SK-N-SH (cell line): ENCODE data around the gene LONP2. TPM values are rescaled to one million over a fixed set of nuclear protein-coding genes. Genes with fewer than 3 reads are reported as not detected.

Source experiments
- CTCF ChIA-PET: fragments of 300-600, 350-600 bp; formaldehyde crosslinking; extraction: SDS; loops from one replicate; lab custom pipeline; 2021; lab: Yijun Ruan, JAX
- POLR2A ChIA-PET: fragments of 350-600 bp; sonication (Branson Sonifier 250); formaldehyde crosslinking; extraction: SDS; loops from one replicate; lab custom pipeline; 2020; ENCODE audit warnings: antibody characterized with exemption, inconsistent platforms; lab: Yijun Ruan, JAX
- DNase-seq: peaks from one replicate; pipeline ENCODE4 v3.0.0; 2012
- H2AFZ ChIP-seq: fragments of 200-600 bp; sonication (generic); 2 replicates; pipeline ENCODE4 v1.8.1; 2016; ENCODE audit warnings: antibody characterized with exemption, mild to moderate bottlenecking, low read depth
- H3F3A ChIP-seq: fragments of 200-600 bp; sonication (generic); replicated peaks from 2 replicates; pipeline ENCODE3; 2016; ENCODE audit warnings: antibody characterized with exemption, mild to moderate bottlenecking; ENCODE audit not compliant: insufficient read depth
- H3K27ac ChIP-seq, 2 experiments: fragments of 200-500 bp in 1 of 2; fragments of 200-600 bp in 1 of 2; sonication (Bioruptor generic) in 1 of 2; sonication (generic), shearing (Covaris generic) in 1 of 2; 2 replicates each; pipeline versions ENCODE4 v1.5.1 to v1.6.1; 2014 to 2016; ENCODE audit warnings: low read depth in 2 of 2, inconsistent platforms in 1 of 2, low read length in 1 of 2, mild to moderate bottlenecking in 1 of 2, mixed read lengths in 1 of 2
- H3K27me3 ChIP-seq: fragments of 200-600 bp; sonication (generic), shearing (Covaris generic); 2 replicates; pipeline ENCODE4 v1.6.1; 2016; ENCODE audit warnings: mixed run types; ENCODE audit not compliant: insufficient read depth
- H3K36me3 ChIP-seq, 2 experiments: fragments of 200-500 bp in 1 of 2; fragments of 200-600 bp in 1 of 2; sonication (Bioruptor generic) in 1 of 2; sonication (generic) in 1 of 2; replicated peaks in 1 of 2; 2 replicates each; pipeline versions ENCODE3 to v1.5.1; 2014 to 2016; ENCODE audit warnings: low read length in 1 of 2, mild to moderate bottlenecking in 1 of 2; ENCODE audit not compliant: insufficient read depth in 2 of 2, control insufficient read depth in 1 of 2
- H3K4me1 ChIP-seq, 2 experiments: fragments of 200-500 bp in 1 of 2; fragments of 200-600 bp in 1 of 2; sonication (Bioruptor generic) in 1 of 2; sonication (generic), shearing (Covaris generic) in 1 of 2; 2 replicates each; pipeline versions ENCODE4 v1.5.1 to v1.6.1; 2014 to 2016; ENCODE audit warnings: low read depth in 1 of 2, low read length in 1 of 2, mixed run types in 1 of 2; ENCODE audit not compliant: insufficient read depth in 2 of 2, control insufficient read depth in 1 of 2
- H3K4me2 ChIP-seq: fragments of 200-600 bp; sonication (generic), shearing (Covaris generic); 2 replicates; pipeline ENCODE4 v1.6.1; 2017; ENCODE audit warnings: mixed run types
- H3K4me3 ChIP-seq, 2 experiments: fragments of 200-500 bp in 1 of 2; fragments of 200-600 bp in 1 of 2; sonication (Bioruptor generic) in 1 of 2; sonication (generic), shearing (Covaris generic) in 1 of 2; 2 replicates each; pipeline versions ENCODE4 v1.5.1 to v1.8.1; 2014 to 2016; ENCODE audit warnings: low read depth in 2 of 2, inconsistent platforms in 1 of 2, low read length in 1 of 2, mild to moderate bottlenecking in 1 of 2, mixed read lengths in 1 of 2, moderate library complexity in 1 of 2
- H3K79me2 ChIP-seq: fragments of 200-600 bp; sonication (generic); 2 replicates; pipeline ENCODE4 v1.8.1; 2017; ENCODE audit warnings: mild to moderate bottlenecking; ENCODE audit not compliant: insufficient read depth
- H3K9ac ChIP-seq: fragments of 200-600 bp; sonication (generic); 2 replicates; pipeline ENCODE4 v1.6.1; 2017; ENCODE audit warnings: mixed run types
- H3K9me2 ChIP-seq: fragments of 200-600 bp; sonication (generic); 2 replicates; pipeline ENCODE4 v1.6.1; 2017; ENCODE audit warnings: mixed run types
- H3K9me3 ChIP-seq: fragments of 200-600 bp; sonication (generic); 2 replicates; pipeline ENCODE4 v1.6.1; 2017; ENCODE audit warnings: mixed run types, mild to moderate bottlenecking, moderate library complexity
- H4K20me1 ChIP-seq: fragments of 200-600 bp; sonication (generic); 2 replicates; pipeline ENCODE4 v1.6.1; 2017; ENCODE audit warnings: mild to moderate bottlenecking, mixed run types; ENCODE audit not compliant: insufficient read depth
- CHD2 ChIP-seq: fragments of 150-350 bp; IDR thresholded peaks from 2 replicates; pipeline ENCODE4 v1.6.1; 2018; ENCODE audit warnings: low read length; ENCODE audit not compliant: partially characterized antibody
- CTCF ChIP-seq: fragments of 200-600 bp; sonication (generic); IDR thresholded peaks from 2 replicates; pipeline ENCODE4 v1.6.1; 2017; ENCODE audit warnings: antibody characterized with exemption, mild to moderate bottlenecking, moderate library complexity
- ELF1 ChIP-seq: IDR thresholded peaks from 2 replicates; pipeline ENCODE4 v1.4.0; 2012
- EP300 ChIP-seq, 2 experiments: IDR thresholded peaks; 2 replicates each; pipeline versions ENCODE4 v1.4.0 to v1.6.1; 2012; ENCODE audit warnings: borderline replicate concordance in 1 of 2, low read depth in 1 of 2, low read length in 1 of 2
- FOXM1 ChIP-seq: IDR thresholded peaks from 2 replicates; pipeline ENCODE4 v1.4.0; 2012; ENCODE audit warnings: low read depth, mild to moderate bottlenecking
- GABPA ChIP-seq: IDR thresholded peaks from 2 replicates; pipeline ENCODE4 v1.4.0; 2012; ENCODE audit warnings: low read depth, mild to moderate bottlenecking
- MAX ChIP-seq: IDR thresholded peaks from 2 replicates; pipeline ENCODE4 v1.4.0; 2012; ENCODE audit warnings: low read depth
- NRF1 ChIP-seq: IDR thresholded peaks from 2 replicates; pipeline ENCODE4 v1.6.1; 2012; ENCODE audit warnings: low read depth, mild to moderate bottlenecking, low read length
- PBX3 ChIP-seq: IDR thresholded peaks from 2 replicates; pipeline ENCODE4; 2012
- RAD21 ChIP-seq: IDR thresholded peaks from 2 replicates; pipeline ENCODE4 v1.6.1; 2012; ENCODE audit warnings: mild to moderate bottlenecking, low read length
- RCOR1 ChIP-seq: fragments of 150-350 bp; IDR thresholded peaks from 2 replicates; pipeline ENCODE4 v1.6.1; 2017; ENCODE audit warnings: antibody characterized with exemption, low read length
- SIN3A ChIP-seq: IDR thresholded peaks from 2 replicates; pipeline ENCODE4 v1.6.1; 2012; ENCODE audit warnings: low read depth, mild to moderate bottlenecking, low read length, moderate library complexity, borderline replicate concordance
- TAF1 ChIP-seq: IDR thresholded peaks from 2 replicates; pipeline ENCODE4 v1.6.1; 2012; ENCODE audit warnings: low read depth, mild to moderate bottlenecking, low read length, moderate library complexity, borderline replicate concordance
- TCF12 ChIP-seq: IDR thresholded peaks from 2 replicates; pipeline ENCODE4 v1.4.0; 2012
- USF1 ChIP-seq: IDR thresholded peaks from 2 replicates; pipeline ENCODE4 v1.4.0; 2012; ENCODE audit warnings: low read depth, borderline replicate concordance
- USF2 ChIP-seq: fragments of 150-350 bp; IDR thresholded peaks from 2 replicates; pipeline ENCODE4 v1.6.1; 2017; ENCODE audit warnings: antibody characterized with exemption, low read length, low read depth, borderline replicate concordance
- YY1 ChIP-seq: IDR thresholded peaks from 2 replicates; pipeline ENCODE4 v1.4.0; 2012; ENCODE audit warnings: low read depth, mild to moderate bottlenecking
- ZBTB33 ChIP-seq: IDR thresholded peaks from 2 replicates; pipeline ENCODE4 v1.4.0; 2012; ENCODE audit warnings: low read depth, borderline replicate concordance
- WGBS: methylation state at CpG from one replicate; pipeline ENCODE4 v1.1.6; 2017; ENCODE audit warnings: low lambda C conversion rate; 5-methylcytosine and 5-hydroxymethylcytosine counted together
- polyA plus RNA-seq, 3 experiments: library from polyadenylated mRNA; depleted of rRNA; stranded (reverse); fragments of >200 nt; gene quantifications; 2 replicates each; pipeline ENCODE4 v1.2.3, GENCODE V29; 2012

LONP2 gene
- polyA plus RNA-seq, 1 of the 3 experiments (the other 2 are of a cell fraction) = 22.4 TPM

GRCh38 chr16:48291754-48292153 lies 47.7 kb downstream of the LONP2 start:
- Histone ChIP-seq H3K4me2 (no peak overlapping the region), H3K9me3 (peaks cover 8% of the 10 kb centered on the region), H3K79me2 (no peaks in the 10 kb centered on the region), H3K36me3 (peaks cover 28 to 44% of the 10 kb centered on the region in 2 experiments), H3K27me3 (no peaks in the 10 kb centered on the region), H2AFZ (no peak overlapping the region), H4K20me1 (no peaks in the 10 kb centered on the region)
- 93% methylated on average over 4 of the region's 4 CpGs for WGBS
- ChIA-PET CTCF (interaction anchor here (0.6 to 0.9 kb wide), 2 partner anchors 9 to 47 kb away, joined by 3 read pairs; no protein-coding TSS in a partner anchor), POLR2A (no interaction called here)
- DNase-seq = no peak
- TF ChIP-seq RCOR1 = no peak
- no peak for TF ChIP-seq NRF1
- no peak for TF ChIP-seq SIN3A
- TF ChIP-seq EP300 (IDR thresholded peaks at IDR 0.05; ENCODE audit: borderline replicate concordance in 1 of 2, low read depth in 1 of 2, low read length in 1 of 2) = no peak
- no peak for TF ChIP-seq USF1
- no peak for TF ChIP-seq RAD21
- TF ChIP-seq, all 33 proteins: peak for 0
- Histone ChIP-seq H3K9ac (no peak overlapping the region), H3F3A (peaks cover 3% of the 10 kb centered on the region), H3K4me1 (no peaks in the 10 kb centered on the region), H3K4me3 (no peak overlapping the region), H3K9me2 (no peaks in the 10 kb centered on the region), H3K27ac (no peak overlapping the region)

- CTCF ChIA-PET = interaction anchor here (0.9 kb wide), 1 partner anchor 8 kb away, joined by 3 read pairs; no protein-coding TSS in a partner anchor
- Histone ChIP-seq H3K9me2 (no peaks in the 10 kb centered on the region), H4K20me1 (no peaks in the 10 kb centered on the region), H3K4me2 (no peak overlapping the region), H3K27me3 (no peaks in the 10 kb centered on the region), H3K79me2 (no peaks in the 10 kb centered on the region), H3K4me3 (no peak overlapping the region), H3F3A (peaks cover 3% of the 10 kb centered on the region), H3K9me3 (peaks cover 1% of the 10 kb centered on the region; the same call in 1 of the 2 replicates), H3K4me1 (no peaks in the 10 kb centered on the region), H3K27ac (no peak overlapping the region), H3K9ac (no peak overlapping the region), H2AFZ (no peak overlapping the region), H3K36me3 (peaks cover 23 to 45% of the 10 kb centered on the region in 2 experiments)
- POLR2A ChIA-PET = no interaction called here
- 96% methylated on average over 2 of the region's 2 CpGs for WGBS
- no peak for TF ChIP-seq USF1
- TF ChIP-seq USF2 = no peak
- TF ChIP-seq ZBTB33 = no peak
- no peak for TF ChIP-seq MAX
- no peak for TF ChIP-seq ELF1
- TF ChIP-seq TCF12 = no peak
- TF ChIP-seq GABPA = no peak
- TF ChIP-seq CTCF = no peak
- TF ChIP-seq YY1 = no peak
- TF ChIP-seq FOXM1 = no peak
- no peak for TF ChIP-seq TAF1
- TF ChIP-seq RAD21 = no peak
- TF ChIP-seq PBX3 = no peak
- TF ChIP-seq CHD2 = no peak
- DNase-seq = no peak
These were observed 48.4 kb downstream of the LONP2 start for GRCh38 chr16:48292452-48292851.
